HG02642 (cell line): ENCODE measurements around the gene ATP10A.
"Not testable (repeated sequence)": the region's sequence is repeated elsewhere in the genome, so short reads cannot be mapped to it uniquely, and the experiment has no call there.

Source experiments
- ATAC-seq: cut with Tn5 transposase; IDR thresholded peaks from one replicate; pipeline ENCODE4 v1.9.1; 2021; ENCODE audit warnings: mild to moderate bottlenecking; ENCODE audit not compliant: unreplicated experiment, poor library complexity

ATP10A gene

GRCh38 chr15:25673972-25674371 lies 189.2 kb downstream of the ATP10A start:
- no peak for ATAC-seq

GRCh38 chr15:25673351-25673750 lies 189.8 kb downstream of the ATP10A start:
- no peak for ATAC-seq

DNA sequence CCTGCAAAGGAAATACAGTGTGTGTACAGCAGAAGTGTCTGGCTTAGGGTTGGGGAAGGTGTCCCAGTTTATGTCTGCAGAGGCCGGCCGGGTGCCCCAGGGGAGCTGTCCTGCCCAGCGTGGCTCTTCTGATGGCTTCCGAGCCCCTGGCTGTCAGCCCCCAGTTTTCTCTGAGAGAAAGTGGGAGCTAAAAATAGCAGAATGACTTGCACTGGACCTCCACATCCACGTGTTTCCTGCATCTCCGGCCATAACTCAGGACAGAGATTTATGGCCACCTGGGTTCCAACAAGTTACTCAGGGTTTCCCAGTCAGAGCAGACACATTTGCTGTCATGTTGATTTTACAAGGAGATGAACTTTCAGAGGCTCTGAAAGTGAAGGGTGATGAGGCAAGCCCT lies 192.0 kb downstream of the ATP10A start:
- ATAC-seq = no peak

DNA sequence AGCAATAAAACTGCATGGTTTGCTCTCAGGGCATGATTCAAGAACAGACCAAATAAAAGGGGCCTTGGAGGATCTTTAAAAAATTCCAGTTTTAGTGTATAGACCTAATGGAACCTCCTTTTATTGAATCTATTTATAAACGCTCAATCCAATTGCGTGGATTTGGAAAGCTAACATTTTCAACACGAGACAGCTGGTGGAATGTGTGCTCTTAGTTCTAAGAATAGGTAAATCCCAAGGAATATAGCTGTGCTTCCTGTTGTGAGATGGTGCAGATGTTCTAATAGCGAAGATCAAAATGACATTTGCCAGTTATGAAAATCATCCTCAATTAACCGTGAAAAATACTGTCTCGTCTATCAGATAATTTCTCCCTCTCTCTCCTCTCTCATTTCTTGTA lies 192.5 kb downstream of the ATP10A start:
- no peak for ATAC-seq

DNA sequence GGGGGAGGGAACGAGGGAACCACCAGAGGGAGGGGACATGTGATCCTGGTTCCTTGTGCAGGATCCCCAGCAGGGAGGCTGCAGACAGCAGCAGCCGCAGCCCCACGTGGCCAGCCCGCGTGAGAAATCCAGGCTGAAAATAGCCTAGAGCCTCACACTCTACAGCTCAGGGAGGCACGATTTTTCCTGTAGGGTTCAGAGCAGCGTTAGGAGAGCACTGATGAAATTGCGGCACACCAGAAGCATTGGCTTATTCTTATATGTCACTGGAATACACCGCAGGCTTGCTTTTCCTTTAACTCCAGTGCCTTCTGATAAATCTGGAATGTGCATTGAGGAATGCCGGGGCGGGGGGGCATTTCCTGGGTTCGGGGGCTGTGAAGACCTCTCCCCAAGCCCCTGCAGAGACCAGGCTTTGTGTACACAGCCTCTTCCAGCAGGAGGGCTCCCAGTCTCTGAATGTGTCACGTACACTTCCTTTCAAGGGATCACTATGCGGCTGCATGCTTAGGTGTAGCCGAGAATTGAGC lies 193.0 kb downstream of the ATP10A start:
- no peak for ATAC-seq

GRCh38 chr15:25668901-25669300 lies 194.2 kb downstream of the ATP10A start:
- no peak for ATAC-seq

DNA sequence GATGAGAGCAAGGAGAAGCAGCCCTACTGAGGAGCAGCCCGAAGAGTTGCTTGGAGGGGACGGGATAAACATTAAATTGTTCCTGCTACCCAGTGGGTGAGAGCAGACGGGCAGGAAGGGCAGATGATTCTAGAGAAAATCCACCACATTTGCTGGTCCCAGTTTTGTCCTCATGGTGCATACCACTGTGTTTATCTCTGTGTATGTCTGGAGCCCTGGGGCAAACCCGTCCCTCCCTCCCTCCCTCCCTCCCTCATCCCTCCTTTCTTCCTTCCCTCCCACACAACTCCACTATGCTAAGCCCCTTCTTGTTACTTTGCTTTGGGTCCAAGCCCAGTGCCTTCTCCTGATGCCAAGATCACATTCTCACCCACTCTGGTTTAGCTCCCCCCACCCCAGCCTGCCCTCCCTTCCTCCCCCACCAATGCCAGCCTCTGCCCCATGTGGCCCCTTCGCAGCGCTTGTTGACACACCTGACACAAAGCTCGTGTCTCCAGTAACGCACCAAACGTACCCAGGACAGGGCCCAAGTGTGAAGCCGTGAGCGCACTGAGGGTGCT lies 194.8 kb downstream of the ATP10A start:
- ATAC-seq = no peak

DNA sequence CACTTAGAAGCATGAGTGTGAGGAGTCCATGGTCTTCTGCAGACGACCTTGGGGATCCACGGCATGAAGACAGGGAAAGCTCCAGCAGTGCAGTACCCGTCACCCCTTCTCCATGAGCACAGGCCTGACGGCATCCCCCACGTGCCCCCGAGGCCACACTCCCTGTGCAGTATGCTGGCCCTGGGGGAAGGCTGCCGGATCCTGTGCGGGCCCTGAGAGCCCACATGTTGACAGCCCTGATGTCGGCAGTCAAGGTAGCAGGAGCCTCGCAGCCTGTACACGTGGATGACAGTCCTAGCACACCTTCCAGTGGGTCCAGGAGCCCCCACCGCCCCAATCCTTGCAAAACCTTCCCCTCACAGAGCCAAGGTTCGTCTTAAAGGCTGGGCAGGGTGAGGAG lies 195.3 kb downstream of the ATP10A start:
- ATAC-seq = no peak

- no peak for ATAC-seq
Measured at GRCh38 chr15:25665913-25666312, 197.2 kb downstream of the ATP10A start.

DNA sequence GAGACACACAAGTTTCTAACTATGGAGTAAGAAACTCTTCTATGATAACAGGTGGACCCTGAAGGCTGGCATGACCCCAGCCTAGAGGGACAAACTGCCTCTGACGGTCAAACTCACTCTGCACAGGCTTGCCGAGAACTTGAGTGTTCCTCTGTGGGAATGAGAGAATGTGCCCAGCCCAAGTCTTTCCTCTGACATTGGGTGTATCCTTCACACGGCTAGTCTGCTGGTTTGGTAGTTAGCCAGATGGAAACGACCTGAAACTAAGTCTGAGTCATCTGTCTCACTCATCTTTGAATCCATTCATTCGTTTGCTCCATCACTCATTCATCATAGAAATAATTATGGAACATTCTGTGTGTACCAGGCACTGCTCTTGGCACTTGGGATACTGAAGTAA lies 198.4 kb downstream of the ATP10A start:
- ATAC-seq = no peak

- ATAC-seq = no peak
Measured at GRCh38 chr15:25663515-25663914, 199.6 kb downstream of the ATP10A start.

DNA sequence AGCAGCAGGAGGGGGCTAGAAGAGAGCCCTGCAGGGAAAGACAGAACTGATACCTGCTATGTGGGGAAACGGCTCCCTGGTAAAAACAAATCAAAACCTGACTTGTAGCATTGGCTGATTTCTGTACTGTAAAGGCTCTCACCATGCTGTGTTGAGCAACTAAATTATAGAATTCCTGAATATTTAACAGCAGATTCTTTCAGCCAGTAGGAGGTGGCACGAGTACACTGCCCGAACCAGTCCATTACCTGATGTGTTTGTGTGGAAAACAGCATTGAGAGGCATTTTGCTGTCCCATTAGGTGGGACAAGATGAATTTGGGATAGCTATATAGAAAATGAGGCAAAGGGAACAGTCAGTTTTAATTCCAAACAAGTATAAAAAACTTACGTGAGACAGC lies 201.2 kb downstream of the ATP10A start:
- no peak for ATAC-seq

DNA sequence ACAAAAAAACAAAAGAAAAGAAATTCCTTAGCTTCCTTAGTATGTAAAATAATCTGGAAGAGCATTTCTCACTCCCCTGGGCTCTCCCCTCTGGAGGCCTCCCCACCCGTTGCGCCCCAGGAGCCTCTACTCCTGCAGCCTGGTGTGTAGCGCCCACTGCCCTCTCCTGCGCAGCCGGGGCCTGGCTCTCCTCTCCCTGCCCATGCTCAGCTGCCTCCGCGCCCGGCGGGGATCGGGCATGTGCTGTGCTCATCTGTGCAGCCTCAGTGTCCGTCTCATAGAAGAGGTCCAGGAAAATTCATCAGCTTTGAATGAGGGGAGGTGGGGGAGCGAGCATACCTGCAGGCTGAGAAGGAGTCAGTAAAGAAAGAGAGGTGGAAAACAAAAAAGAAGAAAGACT lies 203.9 kb downstream of the ATP10A start:
- no peak for ATAC-seq

GRCh38 chr15:25658560-25658959 lies 204.6 kb downstream of the ATP10A start:
- ATAC-seq = no peak

DNA sequence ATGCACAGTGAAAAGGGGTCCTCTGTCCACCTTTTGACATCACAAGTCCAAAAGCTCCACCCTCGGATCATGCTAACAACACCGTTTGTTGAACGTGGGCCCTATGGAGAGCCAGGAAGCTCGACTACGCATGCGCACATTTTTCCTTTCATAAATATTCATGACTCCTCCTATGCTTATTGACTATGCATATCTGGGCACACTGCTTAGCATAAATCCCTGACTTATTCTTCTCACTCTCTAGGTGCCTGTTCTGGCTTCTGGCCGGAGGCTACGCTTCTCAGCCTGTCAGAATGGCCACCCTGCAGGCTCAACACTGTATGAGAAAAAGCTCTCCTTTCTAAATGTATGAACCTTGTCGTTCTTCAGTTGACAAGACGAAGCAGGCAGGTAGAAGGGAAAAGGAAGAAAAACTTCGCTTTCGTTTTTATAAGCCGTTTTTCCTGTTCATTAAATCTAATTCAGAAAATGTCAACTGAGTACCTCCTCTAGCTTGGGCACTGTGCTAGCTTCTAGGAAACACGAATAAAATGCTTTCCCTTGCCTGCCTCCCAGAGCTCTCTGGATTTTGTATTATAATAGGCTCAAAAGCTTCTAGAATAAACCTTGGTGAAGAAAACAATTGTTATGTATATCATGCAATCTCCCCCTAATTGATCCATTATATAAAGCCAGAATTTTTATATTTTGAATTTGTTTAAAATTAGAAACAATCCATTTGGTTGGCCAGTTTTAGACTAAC lies 207.7 kb downstream of the ATP10A start:
- no peak for ATAC-seq

DNA sequence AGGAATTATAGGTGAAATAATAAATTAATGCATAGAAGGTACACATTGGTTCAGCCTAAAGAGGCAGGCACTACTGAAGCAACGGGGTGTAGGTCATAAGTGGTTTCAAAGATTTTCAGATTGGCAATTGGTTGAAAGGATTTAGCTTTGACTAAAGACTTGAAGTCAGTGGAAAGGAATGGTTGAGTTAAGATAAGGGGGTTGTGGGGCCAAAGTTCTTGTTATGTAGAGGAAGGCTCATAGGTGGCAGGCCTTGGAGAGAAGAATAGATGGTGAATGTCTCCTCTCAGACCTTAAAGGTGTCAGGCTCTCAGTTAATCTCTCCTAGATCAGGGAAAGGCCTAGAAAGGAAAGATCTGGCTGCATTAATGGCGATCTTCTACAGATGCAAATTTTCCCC lies 209.8 kb downstream of the ATP10A start:
- ATAC-seq = no peak

GRCh38 chr15:25652704-25653103 lies 210.4 kb downstream of the ATP10A start:
- no peak for ATAC-seq

DNA sequence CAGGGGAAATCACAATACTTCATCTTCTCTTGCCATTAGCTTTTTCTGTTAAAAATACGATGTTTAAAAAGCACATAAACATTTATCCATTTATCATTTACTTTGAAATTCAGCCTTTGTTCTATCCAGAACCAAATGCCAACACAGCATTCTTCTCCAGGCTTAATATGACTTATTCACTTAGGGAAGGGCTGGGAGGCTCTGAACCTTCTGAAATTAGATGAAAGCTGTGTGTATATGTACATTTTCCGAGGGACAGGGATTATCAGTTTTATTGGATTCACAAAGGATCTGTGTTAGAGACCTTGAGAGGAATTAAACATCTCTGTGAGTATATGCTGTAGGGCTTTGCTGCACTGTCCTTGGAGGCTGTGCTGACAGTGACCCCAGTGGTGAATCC lies 213.7 kb downstream of the ATP10A start:
- no peak for ATAC-seq

- ATAC-seq = no peak
Measured at GRCh38 chr15:25643120-25643519, 220.0 kb downstream of the ATP10A start.

DNA sequence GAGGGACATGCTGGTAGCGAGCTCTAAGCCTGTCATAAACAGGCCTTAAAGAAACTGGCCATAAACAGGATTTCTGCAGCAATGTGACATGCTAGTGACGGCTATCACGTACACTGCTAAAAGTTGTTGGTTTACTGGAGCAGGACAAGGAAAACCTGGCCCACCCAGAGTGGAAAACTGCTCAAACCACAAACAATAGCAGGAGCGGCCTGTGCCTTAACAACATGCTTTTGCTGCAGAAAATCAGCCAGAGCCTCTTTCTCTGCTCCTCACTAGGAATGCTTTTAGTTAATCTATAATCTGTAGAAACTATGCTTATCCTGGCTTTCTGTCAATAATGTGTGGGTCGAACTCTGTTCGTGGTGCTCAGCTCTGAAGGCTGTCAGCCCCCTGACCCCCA lies 221.4 kb downstream of the ATP10A start:
- ATAC-seq = no peak

DNA sequence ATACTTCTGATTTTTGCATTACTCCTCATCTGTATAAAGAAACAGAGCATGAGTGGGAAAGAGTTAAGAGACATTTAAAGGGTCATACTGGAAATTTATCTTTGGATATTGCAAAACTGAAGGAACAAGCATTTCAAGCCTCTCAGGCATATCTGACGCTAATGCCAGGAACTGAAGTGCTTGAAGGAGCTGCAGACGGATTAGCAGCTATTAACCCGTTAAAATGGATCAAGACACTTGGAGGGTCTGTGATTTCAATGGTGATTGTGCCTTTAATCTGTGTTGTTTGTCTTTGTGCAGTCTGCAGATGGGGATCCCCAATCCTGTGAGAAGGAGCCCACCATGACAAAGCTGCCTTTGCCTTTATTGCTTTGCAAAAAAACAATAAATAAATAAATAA lies 221.8 kb downstream of the ATP10A start:
- no peak for ATAC-seq

DNA sequence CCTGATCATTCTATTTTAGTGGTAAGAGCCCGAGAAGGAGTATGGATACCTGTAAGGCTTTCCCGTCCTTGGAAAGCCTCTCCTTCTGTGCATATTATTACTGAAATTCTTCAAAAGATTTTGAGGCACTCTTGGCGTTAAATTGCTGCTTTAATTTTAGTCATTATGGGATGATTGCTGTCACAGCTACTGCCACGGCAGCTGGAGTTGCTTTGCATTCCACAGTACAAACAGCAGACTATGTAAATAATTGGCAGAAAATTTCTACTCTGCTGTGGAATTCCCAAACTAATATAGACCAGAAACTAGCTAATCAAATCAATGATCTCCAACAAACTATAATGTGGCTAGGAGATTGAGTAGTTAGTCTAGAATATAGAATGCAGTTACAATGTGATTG lies 222.2 kb downstream of the ATP10A start:
- not testable (repeated sequence) for ATAC-seq
